Peyer's patch (tissue), 4 donors: ENCODE results near the gene LRTM2.

Source experiments
- POLR2A ChIP-seq, 2 donors: fragments of 450-650 bp; IDR thresholded peaks; one replicate each; pipeline ENCODE4 v1.5.1; 2017; ENCODE audit warnings: antibody characterized with exemption in 2 of 2, mild to moderate bottlenecking in 2 of 2, moderate library complexity in 2 of 2
- TF ChIP-seq, protein P1 (sequence below), 6 experiments: fragments of 450-650 bp in 4 of 6; fragments of 200-600 bp in 2 of 6; sonication (generic) in 1 of 6; IDR thresholded peaks; one replicate each; pipeline ENCODE4 v1.5.1; 2017 to 2019; ENCODE audit warnings: antibody characterized with exemption in 6 of 6, mild to moderate bottlenecking in 3 of 6, moderate library complexity in 1 of 6

DNA sequence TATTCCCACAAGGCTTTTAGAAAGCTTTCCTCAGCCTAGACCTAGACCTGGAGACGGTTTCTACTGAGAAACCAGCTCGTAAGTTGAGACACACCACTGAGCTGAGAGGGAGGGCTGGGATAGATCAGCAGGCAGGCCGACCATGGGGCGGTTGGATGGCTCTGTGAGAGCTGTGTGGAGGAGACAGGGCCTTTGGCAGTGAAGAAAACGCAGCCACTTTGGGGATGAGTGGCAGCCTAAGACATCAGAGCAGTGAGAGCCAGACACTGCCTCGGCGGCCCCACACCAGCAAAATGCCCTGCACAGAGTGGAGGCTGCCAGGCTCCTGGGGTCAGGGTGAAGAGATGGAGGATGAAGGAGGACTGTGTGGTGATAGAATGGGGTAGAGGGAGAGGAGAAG lies 52.1 kb downstream of the LRTM2 start:
- TF ChIP-seq, protein P1, sequence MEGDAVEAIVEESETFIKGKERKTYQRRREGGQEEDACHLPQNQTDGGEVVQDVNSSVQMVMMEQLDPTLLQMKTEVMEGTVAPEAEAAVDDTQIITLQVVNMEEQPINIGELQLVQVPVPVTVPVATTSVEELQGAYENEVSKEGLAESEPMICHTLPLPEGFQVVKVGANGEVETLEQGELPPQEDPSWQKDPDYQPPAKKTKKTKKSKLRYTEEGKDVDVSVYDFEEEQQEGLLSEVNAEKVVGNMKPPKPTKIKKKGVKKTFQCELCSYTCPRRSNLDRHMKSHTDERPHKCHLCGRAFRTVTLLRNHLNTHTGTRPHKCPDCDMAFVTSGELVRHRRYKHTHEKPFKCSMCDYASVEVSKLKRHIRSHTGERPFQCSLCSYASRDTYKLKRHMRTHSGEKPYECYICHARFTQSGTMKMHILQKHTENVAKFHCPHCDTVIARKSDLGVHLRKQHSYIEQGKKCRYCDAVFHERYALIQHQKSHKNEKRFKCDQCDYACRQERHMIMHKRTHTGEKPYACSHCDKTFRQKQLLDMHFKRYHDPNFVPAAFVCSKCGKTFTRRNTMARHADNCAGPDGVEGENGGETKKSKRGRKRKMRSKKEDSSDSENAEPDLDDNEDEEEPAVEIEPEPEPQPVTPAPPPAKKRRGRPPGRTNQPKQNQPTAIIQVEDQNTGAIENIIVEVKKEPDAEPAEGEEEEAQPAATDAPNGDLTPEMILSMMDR (IDR thresholded peaks at IDR 0.05): no peak
- TF ChIP-seq POLR2A (IDR thresholded peaks at IDR 0.05): no peak
